AG09319 (cell line): ENCODE results near the gene MYOM1.
"Not testable (repeated sequence)": the region's sequence is repeated elsewhere in the genome, so short reads cannot be mapped to it uniquely, and the experiment has no call there.

Experiments
- DNase-seq: peaks from one replicate; pipeline ENCODE4 v3.0.0-alpha.2; 2010; ENCODE audit warnings: low read depth; ENCODE audit errors: extremely low read depth
- TF ChIP-seq, protein P1 (sequence below): IDR thresholded peaks from 2 replicates; pipeline ENCODE4 v1.5.1; 2011; ENCODE audit warnings: low read depth, mild to moderate bottlenecking, inconsistent platforms, low read length, moderate library complexity

MYOM1 gene

GRCh38 chr18:3035635-3036034 lies 184.1 kb downstream of the MYOM1 start:
- TF ChIP-seq, protein P1, sequence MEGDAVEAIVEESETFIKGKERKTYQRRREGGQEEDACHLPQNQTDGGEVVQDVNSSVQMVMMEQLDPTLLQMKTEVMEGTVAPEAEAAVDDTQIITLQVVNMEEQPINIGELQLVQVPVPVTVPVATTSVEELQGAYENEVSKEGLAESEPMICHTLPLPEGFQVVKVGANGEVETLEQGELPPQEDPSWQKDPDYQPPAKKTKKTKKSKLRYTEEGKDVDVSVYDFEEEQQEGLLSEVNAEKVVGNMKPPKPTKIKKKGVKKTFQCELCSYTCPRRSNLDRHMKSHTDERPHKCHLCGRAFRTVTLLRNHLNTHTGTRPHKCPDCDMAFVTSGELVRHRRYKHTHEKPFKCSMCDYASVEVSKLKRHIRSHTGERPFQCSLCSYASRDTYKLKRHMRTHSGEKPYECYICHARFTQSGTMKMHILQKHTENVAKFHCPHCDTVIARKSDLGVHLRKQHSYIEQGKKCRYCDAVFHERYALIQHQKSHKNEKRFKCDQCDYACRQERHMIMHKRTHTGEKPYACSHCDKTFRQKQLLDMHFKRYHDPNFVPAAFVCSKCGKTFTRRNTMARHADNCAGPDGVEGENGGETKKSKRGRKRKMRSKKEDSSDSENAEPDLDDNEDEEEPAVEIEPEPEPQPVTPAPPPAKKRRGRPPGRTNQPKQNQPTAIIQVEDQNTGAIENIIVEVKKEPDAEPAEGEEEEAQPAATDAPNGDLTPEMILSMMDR = no peak
- no peak for DNase-seq

DNA sequence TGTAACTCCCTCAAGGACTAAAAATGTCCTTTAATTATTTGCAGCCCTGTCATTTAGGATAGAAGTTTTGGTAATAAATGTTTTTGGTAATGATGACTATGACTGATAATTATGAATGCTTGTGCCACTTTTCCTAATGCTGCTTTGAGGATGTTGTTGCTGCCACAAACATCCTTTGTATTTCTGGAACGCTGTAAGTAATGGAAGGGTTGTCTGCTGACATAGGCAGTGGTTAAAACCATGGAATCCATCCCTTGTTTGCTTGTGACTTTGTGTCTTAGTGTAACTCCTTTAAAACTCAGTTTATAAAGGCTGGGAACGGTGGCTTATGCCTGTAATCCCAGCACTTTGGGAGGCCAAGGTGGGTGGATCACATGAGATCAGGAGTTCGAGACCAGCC lies 187.0 kb downstream of the MYOM1 start:
- no peak for DNase-seq
- TF ChIP-seq, protein P1 = no peak

DNA sequence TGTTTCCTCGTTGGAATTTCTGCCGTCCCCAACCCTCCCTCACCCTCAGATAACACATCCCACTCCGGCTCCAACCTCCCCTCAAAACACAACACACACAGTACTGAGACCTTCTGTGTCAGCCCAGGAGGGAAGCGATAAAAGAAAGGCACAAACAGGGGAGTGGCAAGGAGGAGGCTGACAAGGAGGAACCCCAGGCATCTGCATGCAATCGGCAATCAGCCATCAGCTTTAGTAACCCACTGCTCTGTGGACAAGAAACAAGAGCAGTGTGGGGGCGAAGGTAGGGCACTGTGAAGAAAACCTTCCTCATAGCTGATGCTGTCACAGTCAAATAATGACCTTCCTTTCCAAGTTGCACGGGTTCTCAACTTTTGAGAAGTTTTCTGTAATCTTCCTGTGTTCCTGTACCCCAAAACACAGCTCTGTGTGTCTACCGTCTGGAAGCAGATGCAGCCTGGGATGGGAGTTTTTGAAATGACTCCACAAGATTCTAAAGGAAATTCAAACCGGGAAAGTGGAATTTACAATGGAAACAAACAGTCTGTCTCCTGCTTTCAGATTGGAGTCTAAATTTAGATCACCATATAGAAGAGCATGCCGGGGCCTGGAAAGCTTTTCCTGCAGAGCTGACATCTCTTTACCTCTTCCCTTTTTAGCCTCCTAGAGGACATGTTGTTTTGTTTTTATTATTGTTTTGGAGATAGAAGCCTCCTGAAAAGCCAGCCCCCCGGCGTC lies 190.4 kb downstream of the MYOM1 start:
- TF ChIP-seq, protein P1 = no peak

DNA sequence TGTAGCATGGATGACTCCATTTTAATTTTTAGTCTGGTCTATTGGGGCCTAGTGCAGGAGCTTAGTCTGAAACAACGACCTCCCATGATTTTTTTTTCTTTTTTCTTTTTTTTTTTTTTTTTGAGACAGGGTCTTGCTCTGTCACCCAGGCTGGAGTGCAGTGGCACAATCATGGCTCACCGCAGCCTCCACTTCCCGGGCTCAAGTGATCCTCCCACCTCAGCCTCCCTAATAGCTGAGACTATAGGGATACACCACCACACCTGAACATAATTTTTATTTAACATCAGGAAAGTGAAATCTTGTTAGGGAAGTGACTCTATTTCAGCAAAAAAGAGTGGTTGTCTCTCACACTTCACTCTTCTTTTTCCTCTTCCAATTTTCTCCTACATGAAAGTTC lies 191.7 kb downstream of the MYOM1 start:
- not testable (repeated sequence) for DNase-seq

More for the DNA sequence above, 190.4 kb downstream of the MYOM1 start:
- no peak for DNase-seq

GRCh38 chr18:3027370-3027891 lies 192.3 kb downstream of the MYOM1 start:
- DNase-seq = no peak
- TF ChIP-seq, protein P1 = no peak

- DNase-seq = no peak
- TF ChIP-seq, protein P1 = no peak
These were observed 194.2 kb downstream of the MYOM1 start for GRCh38 chr18:3025544-3025943.

DNA sequence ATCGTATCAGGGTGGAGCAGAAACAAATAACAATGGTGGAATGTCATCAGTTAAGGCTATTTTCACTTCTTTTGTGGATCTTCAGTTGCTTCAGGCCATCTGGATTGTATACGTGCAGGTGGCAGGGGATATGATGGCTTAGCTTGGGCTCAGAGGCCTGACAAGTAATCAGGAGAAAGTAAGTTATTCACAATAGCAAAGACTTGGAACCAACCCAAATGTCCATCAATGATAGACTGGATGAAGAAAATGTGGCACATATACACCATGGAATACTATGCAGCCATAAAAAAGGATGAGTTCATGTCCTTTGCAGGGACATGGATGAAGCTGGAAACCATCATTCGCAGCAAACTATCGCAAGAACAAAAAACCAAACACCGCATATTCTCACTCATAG lies 196.2 kb downstream of the MYOM1 start:
- DNase-seq = not testable (repeated sequence)
